OCI-LY1 (cell line): ENCODE results near the gene TEX13B.
"Not testable (repeated sequence)": the region's sequence is repeated elsewhere in the genome, so short reads cannot be mapped to it uniquely, and the experiment has no call there.

Experiments used
- H2AFZ ChIP-seq: fragments of 200-600 bp; sonication (generic), shearing (Covaris generic); 2 replicates; pipeline ENCODE4 v1.6.0; 2014; ENCODE audit warnings: antibody characterized with exemption, mild to moderate bottlenecking, low read length
- H3F3A ChIP-seq: fragments of 200-600 bp; sonication (generic), shearing (Covaris generic); 2 replicates; pipeline ENCODE4 v1.6.0; 2014; ENCODE audit warnings: mild to moderate bottlenecking, antibody characterized with exemption, low read length, moderate library complexity; ENCODE audit not compliant: insufficient read depth
- H3K27ac ChIP-seq: fragments of 200-600 bp; sonication (generic); 2 replicates; pipeline ENCODE4 v1.5.1; 2014; ENCODE audit warnings: low read length, mixed run types, mild to moderate bottlenecking, low read depth; ENCODE audit not compliant: poor library complexity, severe bottlenecking
- H3K27me3 ChIP-seq: fragments of 200-600 bp; sonication (generic); 2 replicates; pipeline ENCODE4 v1.6.0; 2014; ENCODE audit warnings: antibody characterized with exemption, mild to moderate bottlenecking, low read length, moderate library complexity; ENCODE audit not compliant: insufficient read depth
- H3K36me3 ChIP-seq: fragments of 200-600 bp; sonication (generic); 2 replicates; pipeline ENCODE4 v1.6.1; 2014; ENCODE audit warnings: mild to moderate bottlenecking, antibody characterized with exemption, low read length, moderate library complexity, mixed read lengths; ENCODE audit not compliant: insufficient read depth
- H3K4me1 ChIP-seq: fragments of 200-600 bp; sonication (generic); 2 replicates; pipeline ENCODE4 v1.5.1; 2014; ENCODE audit warnings: mild to moderate bottlenecking, low read length, moderate library complexity; ENCODE audit not compliant: insufficient read depth, severe bottlenecking
- H3K4me2 ChIP-seq: fragments of 200-600 bp; sonication (generic), shearing (Covaris generic); 2 replicates; pipeline ENCODE4 v1.6.1; 2014; ENCODE audit warnings: low read length
- H3K4me3 ChIP-seq: fragments of 200-600 bp; sonication (generic); 2 replicates; pipeline ENCODE4 v1.5.1; 2014; ENCODE audit warnings: low read length, low read depth, mild to moderate bottlenecking, mixed read lengths; ENCODE audit not compliant: poor library complexity, severe bottlenecking
- H3K79me2 ChIP-seq: fragments of 200-600 bp; shearing (Covaris generic); 2 replicates; pipeline ENCODE4 v1.6.1; 2016; ENCODE audit warnings: mixed run types, low read length, mixed read lengths; ENCODE audit not compliant: insufficient read depth
- H3K9ac ChIP-seq: fragments of 200-600 bp; sonication (generic), shearing (Covaris generic); 2 replicates; pipeline ENCODE4 v1.6.1; 2014; ENCODE audit warnings: mild to moderate bottlenecking, low read length, mixed read lengths
- H3K9me2 ChIP-seq: fragments of 200-600 bp; sonication (generic), shearing (Covaris generic); 2 replicates; pipeline ENCODE4 v1.6.1; 2014; ENCODE audit warnings: low read depth, mild to moderate bottlenecking, low read length, mixed read lengths
- H3K9me3 ChIP-seq: fragments of 200-600 bp; shearing (Covaris generic); 2 replicates; pipeline ENCODE4 v1.6.1; 2014; ENCODE audit warnings: low read length, mixed read lengths
- H4K20me1 ChIP-seq: fragments of 200-600 bp; sonication (generic), shearing (Covaris generic); 2 replicates; pipeline ENCODE4 v1.6.0; 2016; ENCODE audit warnings: mild to moderate bottlenecking, low read length; ENCODE audit not compliant: insufficient read depth
- CTCF ChIP-seq: fragments of 200-600 bp; sonication (generic), shearing (Covaris generic); IDR thresholded peaks from 2 replicates; pipeline ENCODE4 v1.5.1; 2017; ENCODE audit warnings: mild to moderate bottlenecking, antibody characterized with exemption, low read length, moderate library complexity, mixed read lengths
- EZH2 ChIP-seq: fragments of 200-600 bp; sonication (generic), shearing (Covaris generic); IDR thresholded peaks from 2 replicates; pipeline ENCODE4 v1.8.0; 2017; ENCODE audit warnings: borderline replicate concordance, mixed run types, mild to moderate bottlenecking, antibody characterized with exemption, low read length, moderate library complexity, mixed read lengths

TEX13B gene

DNA sequence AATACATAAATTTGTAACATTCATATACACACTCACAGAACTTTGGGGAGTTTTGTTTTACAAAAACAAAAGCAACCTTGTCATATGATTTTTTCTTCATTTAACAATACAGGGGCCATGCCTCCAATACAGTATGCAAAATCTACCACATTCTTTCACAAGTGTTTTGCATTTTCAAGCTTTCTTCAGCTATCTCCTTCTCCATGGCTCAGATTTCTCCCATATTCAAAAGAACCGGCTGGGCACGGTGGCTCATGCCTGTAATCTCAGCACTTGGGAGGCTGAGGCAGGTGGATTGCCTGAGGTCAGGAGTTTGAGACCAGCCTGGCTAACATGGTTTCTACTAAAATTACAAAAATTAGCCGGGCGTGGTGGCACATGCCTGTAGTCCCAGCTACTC, 4.1 kb downstream of the TEX13B start:
- Histone ChIP-seq H3K9me2 (no peaks in the 10 kb centered on the region), H3K27me3 (no peaks in the 10 kb centered on the region), H4K20me1 (no peaks in the 10 kb centered on the region), H2AFZ (no peak overlapping the region), H3K27ac (no peak overlapping the region), H3K36me3 (no peaks in the 10 kb centered on the region), H3F3A (no peaks in the 10 kb centered on the region), H3K4me3 (no peak overlapping the region), H3K79me2 (no peaks in the 10 kb centered on the region), H3K9me3 (no peaks in the 10 kb centered on the region), H3K4me1 (no peaks in the 10 kb centered on the region), H3K4me2 (no peak overlapping the region), H3K9ac (no peak overlapping the region)
- TF ChIP-seq CTCF: no peak
- no peak for TF ChIP-seq EZH2

GRCh38 chrX:107971636-107972035, 10.5 kb downstream of the TEX13B start:
- Histone ChIP-seq H3K27ac (no peak overlapping the region), H3K4me2 (no peak overlapping the region), H3K27me3 (no peaks in the 10 kb centered on the region), H3K9me3 (no peaks in the 10 kb centered on the region), H3K4me3 (no peak overlapping the region), H3K9me2 (no peaks in the 10 kb centered on the region), H2AFZ (no peak overlapping the region), H3F3A (no peaks in the 10 kb centered on the region), H3K4me1 (no peaks in the 10 kb centered on the region), H4K20me1 (no peaks in the 10 kb centered on the region), H3K36me3 (no peaks in the 10 kb centered on the region), H3K79me2 (no peaks in the 10 kb centered on the region), H3K9ac (no peak overlapping the region)
- no peak for TF ChIP-seq CTCF
- TF ChIP-seq EZH2: no peak

GRCh38 chrX:107970073-107970472, 12.1 kb downstream of the TEX13B start:
- no peaks in the 10 kb centered on the region for H3K9me2 ChIP-seq
- no peak for TF ChIP-seq EZH2
- no peak overlapping the region for H3K9ac ChIP-seq
- H3K9me3 ChIP-seq: no peaks in the 10 kb centered on the region
- H3K36me3 ChIP-seq: no peaks in the 10 kb centered on the region
- H3K79me2 ChIP-seq: no peaks in the 10 kb centered on the region
- H4K20me1 ChIP-seq: no peaks in the 10 kb centered on the region
- no peak overlapping the region for H3K4me2 ChIP-seq
- no peak overlapping the region for H2AFZ ChIP-seq
- no peaks in the 10 kb centered on the region for H3K4me1 ChIP-seq
- H3K27me3 ChIP-seq: no peaks in the 10 kb centered on the region
- no peak overlapping the region for H3K27ac ChIP-seq
- H3K4me3 ChIP-seq: no peak overlapping the region
- no peaks in the 10 kb centered on the region for H3F3A ChIP-seq

- Histone ChIP-seq H3K4me2 (no peak overlapping the region), H3K36me3 (no peaks in the 10 kb centered on the region), H2AFZ (no peak overlapping the region), H3K4me1 (no peaks in the 10 kb centered on the region), H3K79me2 (no peaks in the 10 kb centered on the region), H3F3A (no peaks in the 10 kb centered on the region), H4K20me1 (no peaks in the 10 kb centered on the region), H3K4me3 (no peak overlapping the region), H3K27me3 (no peaks in the 10 kb centered on the region), H3K9ac (no peak overlapping the region), H3K9me3 (no peaks in the 10 kb centered on the region), H3K27ac (no peak overlapping the region), H3K9me2 (no peaks in the 10 kb centered on the region)
- TF ChIP-seq EZH2 (no peak), CTCF (no peak)
Observed at GRCh38 chrX:107968623-107969022, 13.5 kb downstream of the TEX13B start.

GRCh38 chrX:107955337-107955736, 26.8 kb downstream of the TEX13B start:
- H3K9ac ChIP-seq, H3K9me2 ChIP-seq, H3K36me3 ChIP-seq, H3K9me3 ChIP-seq, H3K4me2 ChIP-seq, H3K4me1 ChIP-seq, H3K4me3 ChIP-seq, H3F3A ChIP-seq, H2AFZ ChIP-seq, H4K20me1 ChIP-seq, H3K27me3 ChIP-seq, H3K27ac ChIP-seq, H3K79me2 ChIP-seq: not testable (repeated sequence)
